H1 (cell line): ENCODE data around the gene FTCDNL1.

Experiments used
- POLR2AphosphoS5 ChIP-seq: IDR thresholded peaks from 2 replicates; pipeline ENCODE4 v1.6.1; 2011; ENCODE audit warnings: low read depth, low read length
- ZNF274 ChIP-seq: IDR thresholded peaks from 2 replicates; pipeline ENCODE4 v1.7.0; 2012; ENCODE audit warnings: low read length, borderline replicate concordance; ENCODE audit errors: extremely low read depth
- TF ChIP-seq, protein P1 (sequence below), 3 experiments: IDR thresholded peaks; 1 replicate in 2 of 3; 2 replicates in 1 of 3; pipeline versions ENCODE4 v1.5.1 to v1.6.1; 2011; ENCODE audit warnings: low read length in 3 of 3, mild to moderate bottlenecking in 3 of 3, inconsistent platforms in 2 of 3, low read depth in 1 of 3, moderate library complexity in 1 of 3; ENCODE audit not compliant: insufficient read depth in 1 of 3; ENCODE audit errors: control extremely low read depth in 1 of 3

DNA sequence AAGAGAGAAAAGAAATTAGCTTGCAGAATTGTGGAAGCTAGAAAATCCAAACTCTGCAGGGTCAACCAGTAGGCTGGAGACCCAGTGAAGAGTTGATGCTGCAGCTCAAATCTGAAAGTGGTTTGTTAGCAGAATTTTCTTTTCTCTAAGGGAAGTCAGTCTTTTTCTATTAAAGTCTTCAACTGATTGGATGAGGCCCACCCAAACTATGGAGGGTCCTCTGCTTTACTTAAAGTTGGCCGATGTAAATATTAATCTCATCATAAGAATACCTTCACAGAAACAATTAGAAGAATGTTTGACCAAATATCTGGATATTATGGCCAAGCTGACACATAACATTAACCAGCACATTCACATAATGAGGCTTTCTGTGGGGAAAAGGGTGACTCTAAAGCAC is 73.7 kb downstream of the FTCDNL1 start:
- TF ChIP-seq, protein P1, sequence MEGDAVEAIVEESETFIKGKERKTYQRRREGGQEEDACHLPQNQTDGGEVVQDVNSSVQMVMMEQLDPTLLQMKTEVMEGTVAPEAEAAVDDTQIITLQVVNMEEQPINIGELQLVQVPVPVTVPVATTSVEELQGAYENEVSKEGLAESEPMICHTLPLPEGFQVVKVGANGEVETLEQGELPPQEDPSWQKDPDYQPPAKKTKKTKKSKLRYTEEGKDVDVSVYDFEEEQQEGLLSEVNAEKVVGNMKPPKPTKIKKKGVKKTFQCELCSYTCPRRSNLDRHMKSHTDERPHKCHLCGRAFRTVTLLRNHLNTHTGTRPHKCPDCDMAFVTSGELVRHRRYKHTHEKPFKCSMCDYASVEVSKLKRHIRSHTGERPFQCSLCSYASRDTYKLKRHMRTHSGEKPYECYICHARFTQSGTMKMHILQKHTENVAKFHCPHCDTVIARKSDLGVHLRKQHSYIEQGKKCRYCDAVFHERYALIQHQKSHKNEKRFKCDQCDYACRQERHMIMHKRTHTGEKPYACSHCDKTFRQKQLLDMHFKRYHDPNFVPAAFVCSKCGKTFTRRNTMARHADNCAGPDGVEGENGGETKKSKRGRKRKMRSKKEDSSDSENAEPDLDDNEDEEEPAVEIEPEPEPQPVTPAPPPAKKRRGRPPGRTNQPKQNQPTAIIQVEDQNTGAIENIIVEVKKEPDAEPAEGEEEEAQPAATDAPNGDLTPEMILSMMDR (IDR thresholded peaks at IDR 0.05; ENCODE audit: control extremely low read depth in 1 of 3, insufficient read depth in 1 of 3, low read depth in 1 of 3, low read length in 3 of 3): no peak
- TF ChIP-seq POLR2AphosphoS5 (no peak), ZNF274 (no peak)
